OCI-LY3 (cell line): ENCODE results near the gene ZNF143.

Source experiments
- EZH2phosphoT487 ChIP-seq: fragments of 200-600 bp; shearing (Covaris generic); IDR thresholded peaks from 2 replicates; pipeline ENCODE4 v1.6.1; 2018; ENCODE audit warnings: antibody characterized with exemption, mixed run types, low read depth
- TF ChIP-seq, protein P1 (sequence below): fragments of 200-600, 300-600 bp; sonication (generic); IDR thresholded peaks from 2 replicates; pipeline ENCODE4 v1.5.1; 2014; ENCODE audit warnings: antibody characterized with exemption, low read length, low read depth

DNA sequence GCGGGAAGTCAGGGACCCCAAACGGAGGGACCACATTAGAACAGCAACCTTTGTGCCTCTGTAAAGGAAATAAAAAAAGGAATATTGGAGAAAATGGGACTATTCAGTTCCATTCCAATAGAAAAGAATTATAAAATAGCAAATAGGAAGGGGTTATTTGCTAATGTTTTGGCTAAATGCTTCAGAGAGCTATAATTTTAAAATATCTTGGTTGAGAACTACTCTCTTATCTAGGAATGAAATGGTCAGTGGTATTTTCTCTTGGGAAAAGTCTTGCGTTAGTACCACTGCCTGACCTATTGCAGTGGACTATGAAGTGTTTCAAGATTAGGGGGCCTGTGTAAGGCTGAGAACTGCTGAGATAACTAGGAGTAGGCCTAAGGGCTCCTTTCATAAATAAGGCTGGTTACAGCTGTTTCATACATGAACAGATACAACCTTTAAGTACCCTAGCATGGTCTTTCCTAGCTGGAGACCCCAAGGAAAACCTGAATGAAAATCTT, 105.8 kb downstream of the ZNF143 start:
- TF ChIP-seq, protein P1, sequence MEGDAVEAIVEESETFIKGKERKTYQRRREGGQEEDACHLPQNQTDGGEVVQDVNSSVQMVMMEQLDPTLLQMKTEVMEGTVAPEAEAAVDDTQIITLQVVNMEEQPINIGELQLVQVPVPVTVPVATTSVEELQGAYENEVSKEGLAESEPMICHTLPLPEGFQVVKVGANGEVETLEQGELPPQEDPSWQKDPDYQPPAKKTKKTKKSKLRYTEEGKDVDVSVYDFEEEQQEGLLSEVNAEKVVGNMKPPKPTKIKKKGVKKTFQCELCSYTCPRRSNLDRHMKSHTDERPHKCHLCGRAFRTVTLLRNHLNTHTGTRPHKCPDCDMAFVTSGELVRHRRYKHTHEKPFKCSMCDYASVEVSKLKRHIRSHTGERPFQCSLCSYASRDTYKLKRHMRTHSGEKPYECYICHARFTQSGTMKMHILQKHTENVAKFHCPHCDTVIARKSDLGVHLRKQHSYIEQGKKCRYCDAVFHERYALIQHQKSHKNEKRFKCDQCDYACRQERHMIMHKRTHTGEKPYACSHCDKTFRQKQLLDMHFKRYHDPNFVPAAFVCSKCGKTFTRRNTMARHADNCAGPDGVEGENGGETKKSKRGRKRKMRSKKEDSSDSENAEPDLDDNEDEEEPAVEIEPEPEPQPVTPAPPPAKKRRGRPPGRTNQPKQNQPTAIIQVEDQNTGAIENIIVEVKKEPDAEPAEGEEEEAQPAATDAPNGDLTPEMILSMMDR = no peak
- TF ChIP-seq EZH2phosphoT487 = no peak
